ENCODE results near the gene NOTCH1.

- no peak for TF ChIP-seq KLF10 (tag by site-specific recombination; IDR thresholded peaks at IDR 0.05)
- no peak for TF ChIP-seq ZNF791 (tag by site-specific recombination; IDR thresholded peaks at IDR 0.05)
- no peak for TF ChIP-seq PRDM4 (tag by site-specific recombination; IDR thresholded peaks at IDR 0.05)
- TF ChIP-seq ZNF423 (tag by site-specific recombination; IDR thresholded peaks at IDR 0.05), result no peak
- TF ChIP-seq CTCF (tag by site-specific recombination; IDR thresholded peaks at IDR 0.05), result no peak
- TF ChIP-seq BCL11A (tag by site-specific recombination; IDR thresholded peaks at IDR 0.05; ENCODE audit: low read depth), result no peak
These were observed 17.1 kb upstream of the NOTCH1 start for GRCh38 chr9:136562746-136563495.
